ENCODE results near the gene EFNB2.

DNA sequence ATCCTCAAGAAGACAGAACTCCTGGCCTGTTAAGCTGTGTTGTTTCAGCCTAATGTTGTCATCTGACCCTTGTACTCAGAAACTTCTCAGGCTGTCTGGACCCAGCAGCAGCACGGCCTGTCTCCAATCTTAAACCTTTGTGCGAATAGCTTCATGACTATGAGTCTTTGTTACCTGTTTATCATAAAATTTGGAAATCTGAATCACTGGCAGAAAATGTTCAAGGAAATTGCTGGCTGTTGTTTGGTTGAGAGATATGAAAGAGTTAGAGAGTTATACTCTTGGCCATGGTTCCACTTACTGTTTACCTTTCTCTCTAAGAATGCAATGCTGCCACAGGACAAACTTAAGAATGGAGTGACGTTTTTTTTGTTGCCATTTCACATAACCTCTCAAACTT lies 59.6 kb downstream of the EFNB2 start:
- TF ChIP-seq, protein P1, sequence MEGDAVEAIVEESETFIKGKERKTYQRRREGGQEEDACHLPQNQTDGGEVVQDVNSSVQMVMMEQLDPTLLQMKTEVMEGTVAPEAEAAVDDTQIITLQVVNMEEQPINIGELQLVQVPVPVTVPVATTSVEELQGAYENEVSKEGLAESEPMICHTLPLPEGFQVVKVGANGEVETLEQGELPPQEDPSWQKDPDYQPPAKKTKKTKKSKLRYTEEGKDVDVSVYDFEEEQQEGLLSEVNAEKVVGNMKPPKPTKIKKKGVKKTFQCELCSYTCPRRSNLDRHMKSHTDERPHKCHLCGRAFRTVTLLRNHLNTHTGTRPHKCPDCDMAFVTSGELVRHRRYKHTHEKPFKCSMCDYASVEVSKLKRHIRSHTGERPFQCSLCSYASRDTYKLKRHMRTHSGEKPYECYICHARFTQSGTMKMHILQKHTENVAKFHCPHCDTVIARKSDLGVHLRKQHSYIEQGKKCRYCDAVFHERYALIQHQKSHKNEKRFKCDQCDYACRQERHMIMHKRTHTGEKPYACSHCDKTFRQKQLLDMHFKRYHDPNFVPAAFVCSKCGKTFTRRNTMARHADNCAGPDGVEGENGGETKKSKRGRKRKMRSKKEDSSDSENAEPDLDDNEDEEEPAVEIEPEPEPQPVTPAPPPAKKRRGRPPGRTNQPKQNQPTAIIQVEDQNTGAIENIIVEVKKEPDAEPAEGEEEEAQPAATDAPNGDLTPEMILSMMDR (IDR thresholded peaks at IDR 0.05) = no peak
- TF ChIP-seq, protein P2, sequence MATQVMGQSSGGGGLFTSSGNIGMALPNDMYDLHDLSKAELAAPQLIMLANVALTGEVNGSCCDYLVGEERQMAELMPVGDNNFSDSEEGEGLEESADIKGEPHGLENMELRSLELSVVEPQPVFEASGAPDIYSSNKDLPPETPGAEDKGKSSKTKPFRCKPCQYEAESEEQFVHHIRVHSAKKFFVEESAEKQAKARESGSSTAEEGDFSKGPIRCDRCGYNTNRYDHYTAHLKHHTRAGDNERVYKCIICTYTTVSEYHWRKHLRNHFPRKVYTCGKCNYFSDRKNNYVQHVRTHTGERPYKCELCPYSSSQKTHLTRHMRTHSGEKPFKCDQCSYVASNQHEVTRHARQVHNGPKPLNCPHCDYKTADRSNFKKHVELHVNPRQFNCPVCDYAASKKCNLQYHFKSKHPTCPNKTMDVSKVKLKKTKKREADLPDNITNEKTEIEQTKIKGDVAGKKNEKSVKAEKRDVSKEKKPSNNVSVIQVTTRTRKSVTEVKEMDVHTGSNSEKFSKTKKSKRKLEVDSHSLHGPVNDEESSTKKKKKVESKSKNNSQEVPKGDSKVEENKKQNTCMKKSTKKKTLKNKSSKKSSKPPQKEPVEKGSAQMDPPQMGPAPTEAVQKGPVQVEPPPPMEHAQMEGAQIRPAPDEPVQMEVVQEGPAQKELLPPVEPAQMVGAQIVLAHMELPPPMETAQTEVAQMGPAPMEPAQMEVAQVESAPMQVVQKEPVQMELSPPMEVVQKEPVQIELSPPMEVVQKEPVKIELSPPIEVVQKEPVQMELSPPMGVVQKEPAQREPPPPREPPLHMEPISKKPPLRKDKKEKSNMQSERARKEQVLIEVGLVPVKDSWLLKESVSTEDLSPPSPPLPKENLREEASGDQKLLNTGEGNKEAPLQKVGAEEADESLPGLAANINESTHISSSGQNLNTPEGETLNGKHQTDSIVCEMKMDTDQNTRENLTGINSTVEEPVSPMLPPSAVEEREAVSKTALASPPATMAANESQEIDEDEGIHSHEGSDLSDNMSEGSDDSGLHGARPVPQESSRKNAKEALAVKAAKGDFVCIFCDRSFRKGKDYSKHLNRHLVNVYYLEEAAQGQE (IDR thresholded peaks at IDR 0.05; ENCODE audit: insufficient read depth in 1 of 2, low read depth in 2 of 2, low read length in 1 of 2) = no peak
